Measurements from ENCODE around the gene UST. TPM values are rescaled to one million over a fixed set of nuclear protein-coding genes. Genes with fewer than 3 reads are reported as not detected.
"Not testable (repeated sequence)": the region's sequence is repeated elsewhere in the genome, so short reads cannot be mapped to it uniquely, and the experiment has no call there.

The UST gene
- total and polyA plus RNA-seq, 7 donors: 0.79 to 2.6 (median 2.0) TPM

DNA sequence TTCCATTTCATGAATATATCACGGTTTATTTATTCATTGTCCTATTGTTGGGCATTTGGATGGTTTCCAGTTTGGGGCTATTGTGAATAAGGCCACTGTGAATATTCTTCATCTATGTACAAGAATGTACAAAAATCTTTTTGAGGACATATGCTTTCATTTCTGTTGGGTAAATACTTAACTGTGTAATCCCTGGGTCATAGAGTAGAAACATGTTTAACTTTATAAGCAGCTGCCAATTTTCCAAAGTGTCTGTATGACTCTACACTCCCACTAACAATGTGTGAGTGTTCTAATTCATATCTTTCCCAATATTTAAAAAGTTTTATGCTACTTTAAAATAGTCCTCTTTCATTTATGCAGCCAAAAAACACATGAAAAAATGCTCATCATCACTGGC is 98.6 kb downstream of the UST start:
- no peak overlapping the region for H3K27ac ChIP-seq
- ATAC-seq: no peak
- intact Hi-C loops (cut with DNase I): no loop called here
- no peaks in the 10 kb centered on the region for H3K36me3 ChIP-seq (ENCODE audit: insufficient read depth in 1 of 2, low read depth in 1 of 2)
- 60 to 75% (median 63%) methylated on average over 1 of the region's 1 CpG for WGBS, 3 donors
- DNase-seq: no peak
- no peak overlapping the region for H3K4me3 ChIP-seq
- no peaks in the 10 kb centered on the region for H3K4me1 ChIP-seq
- H3K9me3 ChIP-seq: no peaks in the 10 kb centered on the region
- no peaks in the 10 kb centered on the region for H3K27me3 ChIP-seq (ENCODE audit: insufficient read depth in 3 of 3, low read length in 2 of 3)
- TF ChIP-seq CTCF (IDR thresholded peaks at IDR 0.05): no peak

- DNase-seq (no peak), ATAC-seq (peak in 2 of 4 donors; percentile 22 to 46)
- 55 to 61% (median 60%) methylated on average over 4 of the region's 4 CpGs for WGBS, 3 donors
- no peak overlapping the region for H3K4me3 ChIP-seq
- H3K9me3 ChIP-seq: no peaks in the 10 kb centered on the region
- H3K4me1 ChIP-seq: no peaks in the 10 kb centered on the region
- no peaks in the 10 kb centered on the region for H3K27me3 ChIP-seq (ENCODE audit: insufficient read depth in 3 of 3, low read length in 2 of 3)
- no peak overlapping the region for H3K27ac ChIP-seq
- no peaks in the 10 kb centered on the region for H3K36me3 ChIP-seq (ENCODE audit: insufficient read depth in 1 of 2, low read depth in 1 of 2)
- intact Hi-C loops (cut with DNase I): no loop called here
- no peak for TF ChIP-seq CTCF (IDR thresholded peaks at IDR 0.05)
Observed at GRCh38 chr6:148846778-148847761, 100.2 kb downstream of the UST start.

- 89 to 97% (median 94%) methylated on average over 4 of the region's 4 CpGs for WGBS, 3 donors
- intact Hi-C loops (cut with DNase I): no loop called here
- DNase-seq (no peak), ATAC-seq (no peak)
- Histone ChIP-seq H3K27ac (no peak overlapping the region), H3K4me1 (no peaks in the 10 kb centered on the region), H3K36me3 (ENCODE audit: insufficient read depth in 1 of 2, low read depth in 1 of 2) (no peaks in the 10 kb centered on the region), H3K27me3 (ENCODE audit: insufficient read depth in 3 of 3, low read length in 2 of 3) (no peaks in the 10 kb centered on the region), H3K9me3 (no peaks in the 10 kb centered on the region), H3K4me3 (no peak overlapping the region)
- TF ChIP-seq CTCF (IDR thresholded peaks at IDR 0.05): no peak
Observed at GRCh38 chr6:148848915-148849314, 102.1 kb downstream of the UST start.

DNA sequence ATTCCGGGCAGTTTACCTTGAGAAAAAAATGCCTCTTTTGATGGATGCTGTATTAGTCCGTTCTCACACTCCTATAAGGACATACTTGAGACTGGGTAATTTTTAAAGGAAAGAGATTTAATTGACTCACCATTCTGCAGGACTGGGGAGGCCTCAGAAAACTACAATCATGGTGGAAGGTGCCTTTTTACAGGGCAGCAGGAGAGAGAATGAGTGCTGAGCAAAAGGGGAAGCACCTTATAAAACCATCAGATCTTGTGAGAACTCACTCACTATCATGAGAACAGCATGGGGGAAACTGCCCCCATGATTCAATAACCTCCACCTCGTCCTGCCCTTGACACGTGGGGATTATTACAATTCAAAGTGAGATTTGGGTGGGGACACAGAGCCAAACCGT is 102.6 kb downstream of the UST start:
- DNase-seq; H3K9me3 ChIP-seq; H3K27ac ChIP-seq; ATAC-seq; H3K36me3 ChIP-seq (ENCODE audit: insufficient read depth in 1 of 2, low read depth in 1 of 2); intact Hi-C loops (cut with DNase I); H3K4me3 ChIP-seq; H3K27me3 ChIP-seq (ENCODE audit: insufficient read depth in 3 of 3, low read length in 2 of 3); H3K4me1 ChIP-seq: not testable (repeated sequence)
- WGBS, 3 donors: 85 to 91% (median 87%) methylated on average over 5 of the region's 5 CpGs

DNA sequence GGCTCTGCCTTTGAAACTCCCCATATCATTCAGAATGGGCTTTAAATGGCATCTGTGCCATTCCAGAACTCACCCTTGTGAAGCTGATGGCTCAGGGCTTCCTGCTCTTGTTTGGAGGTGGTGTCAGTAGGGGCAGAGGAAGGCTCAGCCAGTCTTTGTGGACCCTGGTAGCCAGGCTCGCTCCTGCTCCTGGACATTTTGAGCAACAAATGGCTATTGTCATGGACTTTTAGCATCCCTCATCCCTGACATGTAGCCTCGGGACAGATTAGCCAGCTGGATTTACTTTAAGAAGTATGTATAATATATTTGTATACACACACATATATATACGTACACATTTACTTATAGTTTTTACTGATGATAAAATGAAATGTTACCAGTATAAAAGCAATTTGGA is 104.1 kb downstream of the UST start:
- ATAC-seq: no peak
- H3K4me3 ChIP-seq: no peak overlapping the region
- H3K27ac ChIP-seq: no peak overlapping the region
- no peaks in the 10 kb centered on the region for H3K27me3 ChIP-seq (ENCODE audit: insufficient read depth in 3 of 3, low read length in 2 of 3)
- no peaks in the 10 kb centered on the region for H3K4me1 ChIP-seq
- TF ChIP-seq CTCF (IDR thresholded peaks at IDR 0.05): no peak
- no peaks in the 10 kb centered on the region for H3K36me3 ChIP-seq (ENCODE audit: insufficient read depth in 1 of 2, low read depth in 1 of 2)
- H3K9me3 ChIP-seq: no peaks in the 10 kb centered on the region
- 89 to 96% (median 93%) methylated on average over 3 of the region's 3 CpGs for WGBS, 3 donors
- intact Hi-C loops (cut with DNase I): no loop called here
- DNase-seq: no peak

Measured in psoas muscle (tissue), 8 donors.